ENCODE results near the gene SDF2L1. TPM values are rescaled to one million over a fixed set of nuclear protein-coding genes. Genes with fewer than 3 reads are reported as not detected.

The SDF2L1 gene
- total RNA-seq, 1 donor: 22.0 TPM

DNA sequence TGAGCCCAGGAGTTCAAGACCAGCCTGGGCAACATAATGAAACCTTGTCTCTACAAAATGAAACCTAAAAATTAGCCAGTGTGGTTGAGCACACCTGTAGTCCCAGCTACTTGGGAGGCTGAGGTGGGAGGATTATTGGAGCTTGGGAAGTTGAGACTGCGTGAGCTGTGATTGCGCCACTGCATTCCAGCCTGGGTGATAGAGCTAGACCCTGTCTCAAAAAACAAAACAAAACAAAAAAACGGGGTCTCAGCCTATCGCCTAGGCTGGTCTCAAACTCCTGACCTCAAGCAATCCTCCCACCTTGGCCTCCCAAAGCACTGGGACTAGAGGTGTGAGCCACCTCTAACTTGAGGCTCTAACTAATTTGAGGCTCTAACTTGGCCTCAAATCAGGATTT is 37.3 kb downstream of the SDF2L1 start:
- H3K4me3 ChIP-seq (ENCODE audit: low read depth, low read length): no peak overlapping the region
- DNase-seq (ENCODE audit: low read depth): no peak
- TF ChIP-seq, protein P1, sequence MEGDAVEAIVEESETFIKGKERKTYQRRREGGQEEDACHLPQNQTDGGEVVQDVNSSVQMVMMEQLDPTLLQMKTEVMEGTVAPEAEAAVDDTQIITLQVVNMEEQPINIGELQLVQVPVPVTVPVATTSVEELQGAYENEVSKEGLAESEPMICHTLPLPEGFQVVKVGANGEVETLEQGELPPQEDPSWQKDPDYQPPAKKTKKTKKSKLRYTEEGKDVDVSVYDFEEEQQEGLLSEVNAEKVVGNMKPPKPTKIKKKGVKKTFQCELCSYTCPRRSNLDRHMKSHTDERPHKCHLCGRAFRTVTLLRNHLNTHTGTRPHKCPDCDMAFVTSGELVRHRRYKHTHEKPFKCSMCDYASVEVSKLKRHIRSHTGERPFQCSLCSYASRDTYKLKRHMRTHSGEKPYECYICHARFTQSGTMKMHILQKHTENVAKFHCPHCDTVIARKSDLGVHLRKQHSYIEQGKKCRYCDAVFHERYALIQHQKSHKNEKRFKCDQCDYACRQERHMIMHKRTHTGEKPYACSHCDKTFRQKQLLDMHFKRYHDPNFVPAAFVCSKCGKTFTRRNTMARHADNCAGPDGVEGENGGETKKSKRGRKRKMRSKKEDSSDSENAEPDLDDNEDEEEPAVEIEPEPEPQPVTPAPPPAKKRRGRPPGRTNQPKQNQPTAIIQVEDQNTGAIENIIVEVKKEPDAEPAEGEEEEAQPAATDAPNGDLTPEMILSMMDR (IDR thresholded peaks at IDR 0.05; ENCODE audit: insufficient read depth, low read depth, low read length): no peak

DNA sequence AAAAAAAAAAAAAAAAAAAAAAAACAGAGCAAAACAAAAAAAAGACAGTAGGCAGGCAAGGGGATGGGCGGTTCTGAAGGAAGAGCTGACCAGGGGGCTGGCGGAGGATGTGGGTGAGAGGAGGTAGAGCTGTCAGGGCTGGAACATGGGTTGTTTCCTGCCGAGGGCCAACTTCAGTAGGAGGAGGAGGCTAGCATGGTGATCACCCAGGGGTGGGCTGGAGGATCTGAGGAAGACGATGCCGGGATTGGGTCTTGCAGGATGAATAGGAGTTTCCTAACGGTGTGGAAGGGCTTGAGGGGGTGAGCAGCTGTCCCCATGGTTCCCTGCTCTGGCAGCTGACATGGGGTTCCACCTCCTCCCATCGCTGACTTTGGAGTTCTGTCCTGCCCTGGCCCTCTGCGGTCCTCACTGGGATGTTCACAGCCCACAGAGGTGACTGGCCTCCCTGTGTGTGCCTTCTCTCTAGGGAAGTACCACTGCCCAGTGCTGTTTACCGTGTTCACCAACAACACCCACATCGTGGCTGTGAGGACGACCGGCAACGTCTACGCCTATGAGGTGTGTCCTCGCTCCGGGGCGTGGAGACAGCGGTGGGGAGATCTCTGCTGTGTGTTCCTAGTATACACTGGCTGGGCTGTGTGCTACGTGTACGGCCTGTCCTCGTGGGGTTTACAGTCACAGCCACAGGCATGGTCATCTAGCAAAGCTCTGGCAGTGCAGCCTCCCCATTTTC is 38.9 kb downstream of the SDF2L1 start:
- DNase-seq (ENCODE audit: low read depth): no peak
- no peak overlapping the region for H3K4me3 ChIP-seq (ENCODE audit: low read depth, low read length)
- TF ChIP-seq, protein P1 (IDR thresholded peaks at IDR 0.05; ENCODE audit: insufficient read depth, low read depth, low read length): no peak

DNA sequence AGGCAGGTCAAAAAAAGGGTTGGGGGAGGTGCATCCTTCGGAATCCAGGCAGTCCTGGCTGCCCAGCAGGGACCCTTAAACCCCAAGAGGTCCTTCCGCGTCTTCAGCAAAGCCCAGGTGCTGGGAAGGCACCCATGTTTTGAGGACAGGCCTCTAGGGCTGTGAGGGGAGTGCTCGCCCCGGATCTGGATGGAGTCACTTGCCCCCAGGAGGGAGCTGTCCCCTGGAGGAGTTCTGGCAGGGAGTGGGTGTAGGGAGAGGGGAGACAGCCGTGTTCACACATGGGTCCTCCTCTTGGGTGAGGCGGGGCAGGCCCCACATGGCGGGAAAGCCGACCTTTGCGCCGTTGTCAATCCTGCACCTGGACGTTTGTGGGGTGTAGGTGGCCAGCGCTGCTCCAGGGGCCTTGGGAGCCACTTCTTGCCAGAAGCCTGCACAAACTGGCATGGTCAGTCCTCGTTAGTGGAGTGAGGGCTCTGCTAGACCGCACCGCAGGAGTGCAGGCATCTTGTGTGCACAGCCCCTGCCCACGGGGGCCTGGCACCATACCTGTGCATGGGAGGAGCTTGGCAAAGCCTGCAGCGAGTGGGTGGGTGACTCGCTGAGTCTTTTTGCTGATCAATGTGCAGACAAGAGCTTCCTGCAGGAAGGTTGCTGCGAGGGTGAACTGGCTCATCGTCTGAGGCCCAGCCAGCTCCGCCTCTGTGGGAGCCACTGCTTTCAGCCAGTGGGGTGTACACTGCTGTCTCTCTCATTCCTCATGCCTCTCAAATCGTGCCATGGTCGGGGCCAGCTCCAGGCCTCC is 39.7 kb downstream of the SDF2L1 start:
- TF ChIP-seq, protein P1 (IDR thresholded peaks at IDR 0.05; ENCODE audit: insufficient read depth, low read depth, low read length): no peak
- no peak overlapping the region for H3K4me3 ChIP-seq (ENCODE audit: low read depth, low read length)
- no peak for DNase-seq (ENCODE audit: low read depth)

DNA sequence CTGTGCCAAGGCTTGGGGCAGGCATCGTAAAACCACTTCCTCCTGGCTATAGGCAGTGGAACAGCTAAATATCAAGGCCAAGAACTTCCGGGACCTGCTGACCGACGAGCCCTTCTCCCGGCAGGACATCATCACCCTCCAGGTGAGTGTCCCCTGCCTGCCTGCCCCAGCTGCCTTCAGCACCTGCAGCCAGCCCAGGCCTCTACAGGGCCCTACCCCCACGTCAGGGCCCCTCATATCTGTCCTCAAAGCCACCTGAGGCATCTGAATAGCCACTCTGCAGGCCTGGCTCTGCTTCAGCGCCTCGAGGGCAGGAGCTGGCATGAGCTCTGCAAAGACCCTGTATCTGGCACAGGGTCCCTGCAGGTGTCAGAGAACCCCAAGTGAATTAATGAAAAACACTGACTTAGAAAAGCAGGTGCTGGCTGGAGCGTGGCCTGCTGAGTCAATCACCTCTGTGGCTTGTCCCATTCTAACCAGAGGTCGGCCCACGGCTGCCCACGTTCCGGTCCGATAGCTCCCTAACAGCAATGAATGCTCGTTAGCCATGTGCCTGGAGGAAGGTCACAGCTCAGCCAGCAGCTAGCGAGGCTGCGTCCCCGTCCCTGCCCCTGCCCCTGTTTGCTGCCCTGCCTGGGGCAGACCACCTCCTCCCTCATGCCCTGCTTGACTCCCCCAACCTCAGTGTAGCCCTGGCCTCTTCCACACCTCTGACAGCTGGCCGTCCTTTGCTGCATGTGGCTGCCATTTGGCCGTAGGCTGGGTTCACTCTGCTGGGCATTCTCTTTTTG is 40.5 kb downstream of the SDF2L1 start:
- H3K4me3 ChIP-seq (ENCODE audit: low read depth, low read length): no peak overlapping the region
- TF ChIP-seq, protein P1 (IDR thresholded peaks at IDR 0.05; ENCODE audit: insufficient read depth, low read depth, low read length): no peak
- DNase-seq (ENCODE audit: low read depth): no peak

DNA sequence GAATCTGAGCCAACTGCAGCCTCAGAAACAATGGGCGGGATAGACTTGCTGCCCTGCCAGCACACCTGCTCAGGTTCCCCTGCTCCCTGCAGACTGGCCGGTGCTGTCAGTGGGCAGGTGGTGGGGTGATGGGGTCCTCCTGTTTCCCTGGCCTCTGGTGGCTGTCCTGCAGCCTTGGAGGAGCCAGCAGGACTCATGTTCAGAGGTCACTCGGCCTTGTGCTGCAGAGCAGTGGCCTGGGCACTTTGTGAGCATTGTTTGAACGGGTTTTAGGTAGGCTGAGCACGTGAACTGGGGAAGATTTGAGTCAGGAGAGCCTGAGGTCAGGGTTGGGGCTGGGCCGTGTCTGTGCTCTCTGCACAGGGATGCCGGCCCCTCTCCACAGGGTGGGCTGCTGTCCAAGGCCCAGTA is 41.3 kb downstream of the SDF2L1 start:
- H3K4me3 ChIP-seq (ENCODE audit: low read depth, low read length): no peak overlapping the region
- TF ChIP-seq, protein P1 (IDR thresholded peaks at IDR 0.05; ENCODE audit: insufficient read depth, low read depth, low read length): no peak
- DNase-seq (ENCODE audit: low read depth): no peak

DNA sequence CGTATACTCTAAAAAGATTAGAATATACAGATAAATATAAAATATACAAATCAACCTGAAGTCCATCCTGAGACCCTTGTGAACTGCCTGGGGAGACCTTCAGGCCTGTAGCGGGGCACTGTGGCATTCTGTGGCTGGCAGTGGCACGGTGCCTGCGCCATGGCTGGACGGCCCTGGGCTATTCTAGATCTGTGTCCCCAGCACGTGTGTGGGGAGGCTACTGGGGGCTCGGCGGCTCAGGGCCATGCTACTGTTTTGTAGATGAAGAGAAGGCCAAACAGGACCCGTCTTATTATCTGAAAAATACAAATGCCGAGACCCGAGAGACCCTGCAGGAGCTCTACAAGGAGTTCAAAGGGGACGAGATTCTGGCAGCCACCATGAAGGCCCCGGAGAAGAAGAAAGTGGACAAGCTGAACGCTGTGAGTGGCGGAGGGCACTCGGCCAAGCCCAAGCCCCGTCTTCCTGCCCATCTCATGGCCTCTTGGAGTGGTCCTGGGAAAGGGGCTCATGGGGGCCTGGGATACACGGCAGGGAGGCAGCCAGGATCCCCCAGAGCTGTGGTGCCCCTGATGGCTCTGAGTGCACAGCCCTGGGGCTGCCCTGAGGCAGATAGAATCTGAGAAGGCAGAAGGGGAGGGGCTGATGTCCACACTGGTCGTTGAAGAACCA is 42.5 kb downstream of the SDF2L1 start:
- no peak for DNase-seq (ENCODE audit: low read depth)
- TF ChIP-seq, protein P1 (IDR thresholded peaks at IDR 0.05; ENCODE audit: insufficient read depth, low read depth, low read length): no peak
- no peak overlapping the region for H3K4me3 ChIP-seq (ENCODE audit: low read depth, low read length)
